Neural cell (in vitro differentiated cells): ENCODE data around the gene LY6G6F.

Experiments
- CTCF ChIP-seq: fragments of 450-650 bp; IDR thresholded peaks from 2 replicates; pipeline ENCODE4 v1.5.1; 2014; ENCODE audit warnings: antibody characterized with exemption, mild to moderate bottlenecking, moderate library complexity; ENCODE audit not compliant: poor library complexity, severe bottlenecking
- EP300 ChIP-seq: fragments of 450-650 bp; conservative IDR thresholded peaks from 2 replicates; pipeline ENCODE4 v1.6.1; 2014; ENCODE audit warnings: antibody characterized with exemption, mild to moderate bottlenecking, moderate library complexity; ENCODE audit not compliant: poor library complexity, severe bottlenecking
- EZH2 ChIP-seq: fragments of 200-600, 300-800 bp; shearing (Covaris generic), sonication (generic); IDR thresholded peaks from 2 replicates; pipeline ENCODE4 v1.6.1; 2014; ENCODE audit warnings: antibody characterized with exemption, low read length, borderline replicate concordance, mild to moderate bottlenecking; ENCODE audit not compliant: insufficient read depth, poor library complexity, severe bottlenecking
- MXI1 ChIP-seq: fragments of 450-650 bp; conservative IDR thresholded peaks from 2 replicates; pipeline ENCODE4 v1.6.1; 2014; ENCODE audit warnings: antibody characterized with exemption, mild to moderate bottlenecking; ENCODE audit not compliant: poor library complexity, severe bottlenecking
- POLR2AphosphoS5 ChIP-seq: IDR thresholded peaks from 2 replicates; pipeline ENCODE4 v1.6.1; 2012
- RAD21 ChIP-seq: fragments of 450-650 bp; conservative IDR thresholded peaks from 2 replicates; pipeline ENCODE4 v1.6.1; 2014; ENCODE audit warnings: antibody characterized with exemption, mild to moderate bottlenecking, moderate library complexity
- REST ChIP-seq: IDR thresholded peaks from 2 replicates; pipeline ENCODE4 v1.6.1; 2012; ENCODE audit warnings: borderline replicate concordance
- SMC3 ChIP-seq: fragments of 450-650 bp; conservative IDR thresholded peaks from 2 replicates; pipeline ENCODE4 v1.6.1; 2014; ENCODE audit warnings: antibody characterized with exemption, mild to moderate bottlenecking, moderate library complexity; ENCODE audit not compliant: poor library complexity
- TAF1 ChIP-seq: IDR thresholded peaks from 2 replicates; pipeline ENCODE4 v1.6.1; 2012; ENCODE audit warnings: low read depth

GRCh38 chr6:31677955-31678354, 28.7 kb upstream of the LY6G6F start:
- TF ChIP-seq MXI1 (no peak), CTCF (no peak), POLR2AphosphoS5 (no peak), EP300 (no peak), TAF1 (no peak), REST (no peak), EZH2 (no peak), RAD21 (no peak), SMC3 (no peak)
